Stimulated activated CD4-positive, alpha-beta T cell treated with anti-CD3 and anti-CD28 coated beads, Interleukin-1b, Interleukin-23, amount 100 ng/mL, for 1 hour (primary cell): ENCODE measurements around the gene CSNK1D.
A peak's percentile ranks its signal among the peaks of the same experiment; 100 is the strongest.
"Not testable (repeated sequence)": the region's sequence is repeated elsewhere in the genome, so short reads cannot be mapped to it uniquely, and the experiment has no call there.

ENCODE experiments used
- DNase-seq, 2 donors: peaks; one replicate each; pipeline ENCODE4 v3.0.0-alpha.2; 2020; ENCODE audit warnings: low read depth in 2 of 2

CSNK1D gene

GRCh38 chr17:82274134-82275020 lies 877 bp upstream of the CSNK1D start:
- DNase-seq = no peak

DNA sequence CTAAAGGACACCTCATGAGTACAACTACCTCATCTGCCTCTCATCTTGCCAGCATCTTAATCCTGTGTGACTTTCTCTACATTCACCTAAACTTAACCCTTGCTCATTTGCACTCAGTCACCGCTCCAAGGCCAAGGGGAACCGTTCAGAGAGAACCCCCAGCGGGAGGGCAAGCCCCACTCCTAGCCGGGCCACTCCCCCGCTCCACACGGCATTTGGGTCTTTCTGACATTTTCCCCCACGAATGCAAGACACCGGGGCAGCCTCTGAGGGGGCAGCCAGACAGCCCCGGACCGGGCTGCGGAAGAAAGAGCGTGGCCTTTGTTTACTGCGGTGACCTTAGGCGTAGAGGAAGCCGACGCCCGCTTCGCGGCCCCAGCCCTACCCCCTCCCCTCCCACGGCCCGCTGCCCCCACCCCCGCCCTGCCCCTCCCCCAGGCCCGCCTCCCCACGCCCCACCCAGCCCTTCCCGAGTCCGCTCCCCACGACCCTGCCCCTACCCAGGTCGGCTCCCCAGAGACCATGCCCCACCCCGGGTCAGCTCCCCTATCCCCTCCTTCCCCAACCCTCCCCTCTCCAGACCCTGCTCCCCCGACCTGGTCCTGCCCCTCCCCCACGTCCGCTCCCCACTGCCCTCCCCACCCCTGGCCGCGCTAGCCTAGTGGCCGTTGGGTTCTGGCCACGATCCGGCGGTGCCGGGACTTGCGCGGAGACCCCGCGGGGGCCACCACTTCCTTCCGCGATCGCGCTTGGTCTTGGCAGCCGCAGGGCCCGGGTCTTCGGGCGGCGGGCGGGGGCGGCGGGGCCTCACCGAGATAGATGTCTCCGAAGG lies 789 bp downstream of the CSNK1D start:
- peak in 1 of 2 donors; percentile 12 for DNase-seq

- DNase-seq = no peak
Measured at GRCh38 chr17:82271401-82271800, 2.1 kb downstream of the CSNK1D start.

- no peak for DNase-seq
Measured at GRCh38 chr17:82270651-82271050, 2.8 kb downstream of the CSNK1D start.

- DNase-seq = no peak
Measured at GRCh38 chr17:82269882-82270500, 3.5 kb downstream of the CSNK1D start.

DNA sequence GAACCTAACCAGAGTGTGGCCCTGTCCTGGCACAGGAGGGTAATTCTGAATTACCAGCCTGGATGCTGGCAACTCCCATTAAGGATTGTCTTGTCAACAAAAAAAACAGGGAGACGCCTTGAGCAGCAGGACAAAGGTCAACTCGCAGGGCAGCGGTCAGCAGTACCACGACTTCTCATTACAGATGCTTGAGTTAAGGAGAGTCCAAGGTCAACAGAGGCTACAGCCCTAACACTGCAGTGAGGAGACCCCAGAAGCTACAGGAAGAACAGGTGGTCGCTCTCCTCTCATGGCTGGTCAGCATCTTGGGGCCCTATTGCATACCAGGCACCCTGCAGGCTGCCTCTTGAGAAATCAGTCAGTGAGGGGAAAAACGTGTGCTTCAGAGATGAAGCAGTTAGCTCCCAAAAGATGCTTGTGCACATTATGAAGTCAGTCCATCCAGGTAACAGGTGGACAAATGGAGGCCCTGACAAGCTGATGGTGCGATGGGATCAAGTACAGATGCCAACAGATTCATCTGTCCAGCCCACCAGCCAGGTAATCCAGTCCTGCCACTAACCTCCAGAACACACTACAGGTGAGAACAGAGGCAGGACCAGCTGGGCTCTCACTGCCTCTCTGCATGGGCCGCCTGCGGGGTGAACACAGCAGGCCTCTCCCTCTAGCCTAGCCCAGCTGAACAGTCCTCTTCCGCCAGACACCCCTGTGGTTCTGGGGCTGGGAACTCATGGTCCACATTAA lies 4.2 kb downstream of the CSNK1D start:
- DNase-seq = no peak

- no peak for DNase-seq
Measured at GRCh38 chr17:82267575-82268379, 5.7 kb downstream of the CSNK1D start.

GRCh38 chr17:82266142-82266541 lies 7.4 kb downstream of the CSNK1D start:
- DNase-seq = no peak

- no peak for DNase-seq
Measured at GRCh38 chr17:82263641-82264040, 9.9 kb downstream of the CSNK1D start.

- DNase-seq = no peak
Measured at GRCh38 chr17:82262344-82262743, 11.2 kb downstream of the CSNK1D start.

GRCh38 chr17:82259972-82260961 lies 13.2 kb downstream of the CSNK1D start:
- not testable (repeated sequence) for DNase-seq

- no peak for DNase-seq
Measured at GRCh38 chr17:82258555-82258954, 14.9 kb downstream of the CSNK1D start.

- no peak for DNase-seq
Measured at GRCh38 chr17:82257473-82257872, 16.0 kb downstream of the CSNK1D start.

DNA sequence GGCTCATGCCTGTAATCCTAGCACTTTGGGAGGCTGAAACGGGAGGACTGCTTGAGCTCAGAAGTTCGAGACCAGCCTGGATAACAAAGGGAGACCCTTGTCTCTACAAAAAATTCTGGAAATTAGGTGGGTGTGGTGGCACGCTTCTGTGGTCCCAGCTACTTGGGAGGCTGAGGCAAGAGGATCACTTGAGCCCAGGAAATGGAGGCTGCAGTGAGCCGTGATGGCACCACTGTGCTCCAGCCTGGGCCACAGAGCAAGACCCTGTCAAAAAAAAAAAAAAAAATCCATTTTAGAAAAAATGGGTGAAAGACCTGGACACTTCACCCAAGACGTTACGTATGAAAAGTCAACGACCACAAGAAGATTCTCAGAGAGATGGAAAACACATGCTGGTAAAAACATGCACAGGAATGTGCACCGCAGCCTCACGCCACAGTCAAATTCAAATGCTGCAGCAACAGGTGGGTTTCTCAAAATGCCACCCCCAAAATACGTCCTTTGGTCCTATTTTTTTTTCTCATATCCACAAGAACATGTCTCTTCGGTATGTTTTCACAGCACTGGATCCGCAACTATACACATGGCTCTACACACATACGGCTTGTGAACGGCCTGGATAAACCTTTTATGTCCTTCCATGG lies 17.1 kb downstream of the CSNK1D start:
- no peak for DNase-seq

GRCh38 chr17:82255402-82255972 lies 18.0 kb downstream of the CSNK1D start:
- no peak for DNase-seq

- not testable (repeated sequence) for DNase-seq
Measured at GRCh38 chr17:82254746-82255145, 18.8 kb downstream of the CSNK1D start.

GRCh38 chr17:82254096-82254495 lies 19.4 kb downstream of the CSNK1D start:
- not testable (repeated sequence) for DNase-seq

DNA sequence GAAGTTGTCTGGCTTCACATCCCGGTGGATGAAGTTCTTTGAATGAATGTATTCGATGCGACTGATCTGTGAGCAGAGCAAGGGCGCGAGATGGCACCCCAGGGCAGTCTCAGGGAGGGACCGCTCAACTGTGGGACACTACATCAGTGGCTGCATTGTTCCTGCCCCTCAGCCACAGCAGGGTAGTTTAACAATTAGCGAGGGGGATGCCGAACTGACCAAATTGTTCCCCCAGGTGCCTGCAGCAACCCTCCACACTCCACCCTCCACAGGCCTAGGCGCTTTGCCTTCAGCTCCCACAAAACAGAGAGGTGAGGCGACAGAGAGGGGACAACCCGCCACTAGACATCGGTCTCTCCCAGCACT lies 20.3 kb downstream of the CSNK1D start:
- DNase-seq = no peak
